Activated CD8-positive, alpha-beta T cell treated with anti-CD3 and anti-CD28 coated beads for 36 hours (primary cell): Measurements from ENCODE around the gene PKM. TPM values are rescaled to one million over a fixed set of nuclear protein-coding genes. Genes with fewer than 3 reads are reported as not detected.
A peak's percentile ranks its signal among the peaks of the same experiment; 100 is the strongest.

Source experiments
- ATAC-seq: fragments of 200-7000 bp; cut with Tn5 transposase; one replicate; pipeline ENCODE4 v1.10.0; 2021; ENCODE audit warnings: mild to moderate bottlenecking, moderate library complexity
- CTCF ChIA-PET: fragments of 350-600 bp; sonication (Branson Sonifier 250); formaldehyde crosslinking; loops from one replicate; lab custom pipeline; 2021; ENCODE audit warnings: antibody characterized with exemption; lab: Charles Lee
- POLR2A ChIA-PET: fragments of 350-600 bp; sonication (Branson Sonifier 250); formaldehyde crosslinking; loops from one replicate; lab custom pipeline; 2021; ENCODE audit warnings: antibody characterized with exemption; lab: Charles Lee
- DNase-seq: peaks from one replicate; pipeline ENCODE4 v3.0.0-alpha.2; 2020
- H3K27ac Mint-ChIP-seq: one replicate; pipeline ENCODE4 v1.8.0; 2021; ENCODE audit warnings: mild to moderate bottlenecking, mixed read lengths
- H3K27me3 Mint-ChIP-seq: one replicate; pipeline ENCODE4 v1.8.0; 2021; ENCODE audit warnings: mixed read lengths
- H3K36me3 Mint-ChIP-seq: one replicate; pipeline ENCODE4 v1.8.0; 2021; ENCODE audit warnings: low read depth, mixed read lengths
- H3K4me1 Mint-ChIP-seq: one replicate; pipeline ENCODE4 v1.8.0; 2021; ENCODE audit warnings: low read depth, mixed read lengths
- H3K4me3 Mint-ChIP-seq: one replicate; pipeline ENCODE4 v1.8.0; 2021; ENCODE audit warnings: mild to moderate bottlenecking, moderate library complexity, mixed read lengths
- H3K9me3 Mint-ChIP-seq: one replicate; pipeline ENCODE4 v1.8.0; 2021; ENCODE audit warnings: mixed read lengths
- intact Hi-C: fragments of 100-400 bp; cut with micrococcal nuclease; formaldehyde crosslinking; loops from one replicate; pipeline ENCODE4 v1.10.0; 2022
- total RNA-seq, 2 experiments: library from RNA; stranded (reverse); gene quantifications; one replicate each; pipeline ENCODE4 v1.2.3, GENCODE V29; 2021
- TF ChIP-seq, protein P1 (sequence below): fragments of 200-600 bp; IDR thresholded peaks from one replicate; pipeline ENCODE4 v1.8.0; 2022; ENCODE audit warnings: antibody characterized with exemption, mild to moderate bottlenecking

PKM gene
- total RNA-seq, 2 experiments from 2014 or later: 2,565 to 2,588 TPM

- intact Hi-C loops: no loop called here
- Mint-ChIP-seq H3K4me1 (peaks cover 18% of the 10 kb centered on the region), H3K9me3 (no peaks in the 10 kb centered on the region), H3K27ac (no peak overlapping the region), H3K27me3 (peaks cover 11% of the 10 kb centered on the region), H3K4me3 (peak overlapping the region; percentile 20), H3K36me3 (peaks cover 64% of the 10 kb centered on the region)
- ChIA-PET CTCF (interaction anchor here (0.9 to 5.0 kb wide), 9 partner anchors 13 to 86 kb away, joined by 3 to 35 read pairs (median 5); partner anchors contain the start of gene PKM), POLR2A (interaction anchor here (0.7 to 3.3 kb wide), 10 partner anchors 8 to 81 kb away, joined by 3 to 23 read pairs (median 8); partner anchors contain the start of gene PKM)
- TF ChIP-seq, protein P1, sequence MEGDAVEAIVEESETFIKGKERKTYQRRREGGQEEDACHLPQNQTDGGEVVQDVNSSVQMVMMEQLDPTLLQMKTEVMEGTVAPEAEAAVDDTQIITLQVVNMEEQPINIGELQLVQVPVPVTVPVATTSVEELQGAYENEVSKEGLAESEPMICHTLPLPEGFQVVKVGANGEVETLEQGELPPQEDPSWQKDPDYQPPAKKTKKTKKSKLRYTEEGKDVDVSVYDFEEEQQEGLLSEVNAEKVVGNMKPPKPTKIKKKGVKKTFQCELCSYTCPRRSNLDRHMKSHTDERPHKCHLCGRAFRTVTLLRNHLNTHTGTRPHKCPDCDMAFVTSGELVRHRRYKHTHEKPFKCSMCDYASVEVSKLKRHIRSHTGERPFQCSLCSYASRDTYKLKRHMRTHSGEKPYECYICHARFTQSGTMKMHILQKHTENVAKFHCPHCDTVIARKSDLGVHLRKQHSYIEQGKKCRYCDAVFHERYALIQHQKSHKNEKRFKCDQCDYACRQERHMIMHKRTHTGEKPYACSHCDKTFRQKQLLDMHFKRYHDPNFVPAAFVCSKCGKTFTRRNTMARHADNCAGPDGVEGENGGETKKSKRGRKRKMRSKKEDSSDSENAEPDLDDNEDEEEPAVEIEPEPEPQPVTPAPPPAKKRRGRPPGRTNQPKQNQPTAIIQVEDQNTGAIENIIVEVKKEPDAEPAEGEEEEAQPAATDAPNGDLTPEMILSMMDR: no peak
- DNase-seq (no peak), ATAC-seq (peak; percentile 0)
Observed at GRCh38 chr15:72199205-72199515, 31.8 kb downstream of the PKM start.

DNA sequence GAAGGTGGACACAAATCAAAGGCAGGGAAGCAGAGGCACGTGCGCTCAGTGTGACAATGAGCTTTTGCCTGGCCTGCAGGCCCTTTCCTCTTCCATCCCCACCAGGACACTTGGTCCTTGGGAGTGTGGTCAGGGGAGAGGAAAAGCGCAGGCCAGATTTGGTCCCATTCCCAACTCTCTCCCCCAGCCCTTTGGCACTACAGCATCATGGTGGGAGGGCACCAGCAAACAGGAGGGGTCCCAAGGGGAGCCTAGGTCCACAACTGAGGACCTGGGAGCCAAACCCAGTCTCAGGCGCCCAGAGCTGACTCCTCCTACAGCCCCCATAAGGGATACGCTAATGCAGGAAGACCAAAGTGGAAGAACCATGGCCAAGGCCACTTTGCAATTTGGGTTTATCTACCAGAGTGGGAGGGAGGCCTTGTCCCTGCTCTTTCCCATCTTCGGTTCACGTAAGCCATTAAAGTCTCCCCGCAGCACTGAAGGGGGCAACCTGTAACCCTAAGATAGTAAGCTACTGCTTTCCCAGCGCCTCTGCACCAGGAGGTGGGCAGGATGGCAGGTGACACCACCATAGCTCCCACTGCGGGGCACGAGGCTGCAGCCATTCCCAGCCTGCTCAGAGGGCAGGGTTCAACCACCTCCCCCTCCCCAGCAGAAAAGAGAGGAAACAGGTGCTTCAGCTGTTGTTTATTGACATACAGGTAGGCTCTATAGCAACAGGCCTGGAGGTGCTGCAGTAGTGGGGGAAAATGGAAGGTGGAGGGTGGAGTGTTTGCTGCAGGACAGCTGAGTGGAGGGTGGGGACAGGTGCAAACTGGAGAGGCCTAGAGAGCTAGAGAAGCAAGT is 32.4 kb downstream of the PKM start:
- intact Hi-C loops: no loop called here
- Mint-ChIP-seq H3K27me3 (peaks cover 11% of the 10 kb centered on the region), H3K4me3 (peak overlapping the region; percentile 58), H3K36me3 (peaks cover 58% of the 10 kb centered on the region), H3K4me1 (peaks cover 18% of the 10 kb centered on the region), H3K9me3 (no peaks in the 10 kb centered on the region), H3K27ac (no peak overlapping the region)
- ChIA-PET CTCF (interaction anchor here (0.7 to 5.0 kb wide), 7 partner anchors 11 to 87 kb away, joined by 3 to 35 read pairs (median 3); partner anchors contain the start of gene PKM), POLR2A (interaction anchor here (0.7 to 3.3 kb wide), 18 partner anchors 9 to 114 kb away, joined by 3 to 23 read pairs (median 5); partner anchors contain the start of gene PKM)
- ATAC-seq (peak; percentile 29), DNase-seq (peak; percentile 36)
- TF ChIP-seq, protein P1: no peak

DNA sequence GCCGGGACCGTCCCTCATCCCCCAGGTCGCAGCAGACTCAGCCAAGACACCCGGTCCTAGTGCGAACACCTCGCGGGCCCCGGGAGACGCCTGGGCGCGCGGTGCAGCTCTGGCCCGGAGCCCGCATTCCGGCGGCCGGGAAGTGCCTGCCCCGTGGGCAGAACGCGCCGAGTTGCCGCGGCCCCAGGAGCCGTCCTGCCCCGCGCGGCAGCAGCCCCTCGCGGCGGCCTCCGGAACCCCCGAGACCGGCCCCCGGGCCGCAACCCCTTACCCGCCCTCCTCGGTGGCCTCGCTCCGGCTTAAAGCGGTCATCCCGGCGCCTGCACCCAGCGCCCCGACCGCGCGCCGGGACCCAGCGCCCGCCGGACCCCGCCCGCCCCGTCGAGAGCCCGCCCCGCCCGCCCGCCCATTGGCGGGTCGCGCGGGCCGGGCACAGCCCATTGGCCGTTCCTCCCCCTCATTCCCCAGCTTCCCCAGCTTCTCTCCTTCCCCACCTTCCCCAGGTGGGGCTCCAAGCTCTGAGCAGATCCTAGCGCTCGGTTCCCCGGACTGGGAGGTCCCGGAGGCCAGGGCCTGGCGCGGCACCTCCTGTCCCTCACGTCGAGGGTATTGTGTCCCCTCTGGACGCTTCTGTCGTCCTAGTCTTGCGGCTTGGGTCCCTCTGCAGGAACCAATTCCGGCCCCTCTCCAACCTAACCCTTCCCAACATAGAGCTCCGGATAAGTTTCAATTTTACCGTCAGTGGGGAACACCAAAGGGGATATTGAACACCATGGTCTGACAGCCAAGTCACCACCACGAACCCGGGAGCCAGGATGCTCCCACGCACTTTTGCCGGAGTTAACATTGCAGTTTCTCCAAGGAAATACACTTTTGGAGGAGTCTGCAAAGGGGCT is 33.3 kb downstream of the PKM start, which contains the start of gene GRAMD2A:
Gene GRAMD2A (minus strand): TSS at position 328 of the 896 bp plus-strand sequence.
- H3K36me3 Mint-ChIP-seq: peaks cover 49% of the 10 kb centered on the region
- peak within 1 kb of the TSS; percentile 58 for H3K4me3 Mint-ChIP-seq
- H3K9me3 Mint-ChIP-seq: no peaks in the 10 kb centered on the region
- ChIA-PET CTCF (interaction anchor here (0.7 to 5.0 kb wide), 6 partner anchors 12 to 88 kb away, joined by 3 to 35 read pairs (median 8); partner anchors contain the start of gene PKM), POLR2A (interaction anchor here (1.0 to 3.3 kb wide), 16 partner anchors 10 to 115 kb away, joined by 3 to 23 read pairs (median 5); partner anchors contain the start of gene PKM)
- peak; percentile 51 for DNase-seq
- peaks cover 11% of the 10 kb centered on the region for H3K27me3 Mint-ChIP-seq
- H3K4me1 Mint-ChIP-seq: peaks cover 17% of the 10 kb centered on the region
- intact Hi-C loops: no loop called here
- H3K27ac Mint-ChIP-seq: peak within 1 kb of the TSS; percentile 52
- TF ChIP-seq, protein P1: no peak
- peak; percentile 52 for ATAC-seq

DNA sequence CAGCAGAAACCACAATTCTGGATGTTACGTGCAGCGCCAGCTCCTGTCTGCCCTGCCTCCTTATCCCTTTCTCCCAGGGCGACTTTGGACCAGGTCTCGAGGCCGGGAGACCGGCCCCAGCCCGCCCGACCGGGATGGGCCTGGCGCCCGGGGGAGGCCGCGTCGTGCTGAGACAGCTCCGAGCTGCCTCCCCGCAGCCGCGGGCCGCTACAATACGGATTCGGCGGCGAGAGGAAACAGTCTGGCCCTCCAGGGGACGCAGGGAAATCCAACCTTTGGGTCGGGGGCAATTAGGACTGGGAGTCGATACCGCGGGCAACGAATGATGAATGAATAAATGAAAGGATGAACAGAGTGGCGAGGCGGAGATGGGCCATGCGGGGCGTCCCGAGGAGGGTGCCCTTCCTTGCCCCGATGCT is 33.9 kb downstream of the PKM start:
- H3K27me3 Mint-ChIP-seq: peaks cover 13% of the 10 kb centered on the region
- TF ChIP-seq, protein P1: no peak
- no peak overlapping the region for H3K27ac Mint-ChIP-seq
- peak overlapping the region; percentile 5 for H3K4me3 Mint-ChIP-seq
- CTCF ChIA-PET: interaction anchor here (0.7 to 5.0 kb wide), 3 partner anchors 30 to 88 kb away, joined by 3 to 34 read pairs (median 3); no protein-coding TSS in a partner anchor
- ATAC-seq (no peak), DNase-seq (no peak)
- POLR2A ChIA-PET: interaction anchor here (1.2 to 3.3 kb wide), 2 partner anchors 30 to 34 kb away, joined by 4 to 23 read pairs; partner anchors contain the start of gene PKM
- H3K4me1 Mint-ChIP-seq: peaks cover 14% of the 10 kb centered on the region
- peaks cover 43% of the 10 kb centered on the region for H3K36me3 Mint-ChIP-seq
- H3K9me3 Mint-ChIP-seq: no peaks in the 10 kb centered on the region
- intact Hi-C loops: no loop called here
